Measurements from ENCODE around the gene CDK5.
A peak's percentile ranks its signal among the peaks of the same experiment; 100 is the strongest.

The CDK5 gene

GRCh38 chr7:151088856-151089699 lies 31.4 kb upstream of the CDK5 start:
- no peaks in the 10 kb centered on the region for H3K27me3 ChIP-seq (ENCODE audit: low read length)
- no peaks in the 10 kb centered on the region for H3K9me3 ChIP-seq (ENCODE audit: insufficient read depth, low read length)
- H3K27ac ChIP-seq (ENCODE audit: low read depth, low read length): no peak overlapping the region
- no peaks in the 10 kb centered on the region for H3K36me3 ChIP-seq (ENCODE audit: low read length)
- no peak overlapping the region for H3K4me3 ChIP-seq (ENCODE audit: insufficient read depth, low read length, poor library complexity, severe bottlenecking)
- no peak overlapping the region for H3K9ac ChIP-seq (ENCODE audit: low read length)
- H3K9me2 ChIP-seq (replicated peaks; ENCODE audit: insufficient read depth, low read length): no peaks in the 10 kb centered on the region
- TF ChIP-seq EZH2phosphoT487 (conservative IDR thresholded peaks at IDR 0.05; ENCODE audit: low read length) (no peak), CTCF (IDR thresholded peaks at IDR 0.05; ENCODE audit: insufficient read depth, low read length, poor library complexity, severe bottlenecking) (no peak)
- no peaks in the 10 kb centered on the region for H4K20me1 ChIP-seq (ENCODE audit: low read depth, low read length)
- H3K79me2 ChIP-seq (ENCODE audit: insufficient read depth, low read length): no peaks in the 10 kb centered on the region
- H3K4me2 ChIP-seq (ENCODE audit: low read depth, low read length, poor library complexity, severe bottlenecking): no peak overlapping the region
- no peak overlapping the region for H2AFZ ChIP-seq (ENCODE audit: low read depth, low read length, severe bottlenecking)
- 0 out of 2 replicates have a peak, but pooled peaks cover 5% of the 10 kb centered on the region for H3F3A ChIP-seq (ENCODE audit: insufficient read depth)

GRCh38 chr7:151088019-151088855 lies 30.5 kb upstream of the CDK5 start:
- Histone ChIP-seq H3K36me3 (ENCODE audit: low read length) (no peaks in the 10 kb centered on the region), H3K4me2 (ENCODE audit: low read depth, low read length, poor library complexity, severe bottlenecking) (no peak overlapping the region), H3K9me2 (replicated peaks; ENCODE audit: insufficient read depth, low read length) (no peaks in the 10 kb centered on the region), H3K79me2 (ENCODE audit: insufficient read depth, low read length) (no peaks in the 10 kb centered on the region), H3K27me3 (ENCODE audit: low read length) (no peaks in the 10 kb centered on the region), H3K4me3 (ENCODE audit: insufficient read depth, low read length, poor library complexity, severe bottlenecking) (no peak overlapping the region), H3F3A (ENCODE audit: insufficient read depth) (0 out of 2 replicates have a peak, but pooled peaks cover 5% of the 10 kb centered on the region), H4K20me1 (ENCODE audit: low read depth, low read length) (no peaks in the 10 kb centered on the region), H3K9ac (ENCODE audit: low read length) (no peak overlapping the region), H3K27ac (ENCODE audit: low read depth, low read length) (no peak overlapping the region), H3K9me3 (ENCODE audit: insufficient read depth, low read length) (no peaks in the 10 kb centered on the region), H2AFZ (ENCODE audit: low read depth, low read length, severe bottlenecking) (no peak overlapping the region)
- TF ChIP-seq CTCF (IDR thresholded peaks at IDR 0.05; ENCODE audit: insufficient read depth, low read length, poor library complexity, severe bottlenecking) (no peak), EZH2phosphoT487 (conservative IDR thresholded peaks at IDR 0.05; ENCODE audit: low read length) (no peak)

- H3K4me3 ChIP-seq (ENCODE audit: insufficient read depth, low read length, poor library complexity, severe bottlenecking): no peak overlapping the region
- no peaks in the 10 kb centered on the region for H4K20me1 ChIP-seq (ENCODE audit: low read depth, low read length)
- H3F3A ChIP-seq (ENCODE audit: insufficient read depth): 0 out of 2 replicates have a peak, but pooled peaks cover 5% of the 10 kb centered on the region
- no peak overlapping the region for H3K9ac ChIP-seq (ENCODE audit: low read length)
- H3K9me2 ChIP-seq (replicated peaks; ENCODE audit: insufficient read depth, low read length): no peaks in the 10 kb centered on the region
- H3K79me2 ChIP-seq (ENCODE audit: insufficient read depth, low read length): peaks cover 7% of the 10 kb centered on the region
- no peaks in the 10 kb centered on the region for H3K27me3 ChIP-seq (ENCODE audit: low read length)
- no peak overlapping the region for H2AFZ ChIP-seq (ENCODE audit: low read depth, low read length, severe bottlenecking)
- no peak for TF ChIP-seq EZH2phosphoT487 (conservative IDR thresholded peaks at IDR 0.05; ENCODE audit: low read length)
- peak; percentile 8 for TF ChIP-seq CTCF (IDR thresholded peaks at IDR 0.05; ENCODE audit: insufficient read depth, low read length, poor library complexity, severe bottlenecking)
- H3K9me3 ChIP-seq (ENCODE audit: insufficient read depth, low read length): no peaks in the 10 kb centered on the region
- no peaks in the 10 kb centered on the region for H3K36me3 ChIP-seq (ENCODE audit: low read length)
- no peak overlapping the region for H3K27ac ChIP-seq (ENCODE audit: low read depth, low read length)
- H3K4me2 ChIP-seq (ENCODE audit: low read depth, low read length, poor library complexity, severe bottlenecking): peak overlapping the region; percentile 49
Observed at GRCh38 chr7:151087245-151088018, 29.7 kb upstream of the CDK5 start.
